AG09319 (cell line): ENCODE results near the gene NUDT1.

ENCODE experiments used
- DNase-seq: peaks from one replicate; pipeline ENCODE4 v3.0.0-alpha.2; 2010; ENCODE audit warnings: low read depth; ENCODE audit errors: extremely low read depth
- TF ChIP-seq, protein P1 (sequence below): IDR thresholded peaks from 2 replicates; pipeline ENCODE4 v1.5.1; 2011; ENCODE audit warnings: low read depth, mild to moderate bottlenecking, inconsistent platforms, low read length, moderate library complexity

Gene NUDT1

DNA sequence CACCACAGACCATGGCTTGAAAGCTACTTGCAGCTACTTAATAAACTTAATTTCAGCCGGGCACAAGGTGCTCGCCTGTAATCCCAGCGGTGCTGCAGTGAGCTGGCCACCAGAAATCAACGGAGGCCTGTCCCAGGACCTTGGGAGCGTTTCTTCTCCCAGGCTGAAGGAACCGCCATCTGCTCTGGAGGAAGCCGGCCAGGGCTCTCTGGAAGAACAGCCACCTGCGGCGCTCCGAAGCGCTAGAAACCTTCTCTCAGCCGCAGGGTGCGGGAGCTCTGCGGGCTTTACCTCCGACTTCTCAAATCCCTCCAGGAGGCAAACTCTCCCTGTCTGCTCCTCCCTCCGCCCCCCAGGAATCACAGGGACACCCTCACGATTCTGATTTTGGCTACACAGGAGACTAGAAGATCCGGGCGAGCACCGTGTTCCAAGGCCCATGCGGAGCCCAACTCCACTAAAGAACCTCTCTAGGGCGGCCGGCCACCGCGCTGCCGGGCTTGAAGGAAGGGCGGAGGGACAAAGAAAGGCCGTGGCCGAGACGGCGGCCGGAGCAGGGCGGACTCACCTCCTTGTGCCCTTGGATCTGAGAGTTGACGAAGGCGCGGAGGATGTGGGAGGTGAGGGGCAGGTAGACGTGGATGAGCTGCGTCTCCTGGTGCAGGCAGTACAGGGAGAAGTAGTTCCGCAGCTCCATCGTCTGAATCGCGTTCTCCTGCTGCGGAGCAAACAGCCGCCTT lies 14.4 kb downstream of the NUDT1 start:
- TF ChIP-seq, protein P1, sequence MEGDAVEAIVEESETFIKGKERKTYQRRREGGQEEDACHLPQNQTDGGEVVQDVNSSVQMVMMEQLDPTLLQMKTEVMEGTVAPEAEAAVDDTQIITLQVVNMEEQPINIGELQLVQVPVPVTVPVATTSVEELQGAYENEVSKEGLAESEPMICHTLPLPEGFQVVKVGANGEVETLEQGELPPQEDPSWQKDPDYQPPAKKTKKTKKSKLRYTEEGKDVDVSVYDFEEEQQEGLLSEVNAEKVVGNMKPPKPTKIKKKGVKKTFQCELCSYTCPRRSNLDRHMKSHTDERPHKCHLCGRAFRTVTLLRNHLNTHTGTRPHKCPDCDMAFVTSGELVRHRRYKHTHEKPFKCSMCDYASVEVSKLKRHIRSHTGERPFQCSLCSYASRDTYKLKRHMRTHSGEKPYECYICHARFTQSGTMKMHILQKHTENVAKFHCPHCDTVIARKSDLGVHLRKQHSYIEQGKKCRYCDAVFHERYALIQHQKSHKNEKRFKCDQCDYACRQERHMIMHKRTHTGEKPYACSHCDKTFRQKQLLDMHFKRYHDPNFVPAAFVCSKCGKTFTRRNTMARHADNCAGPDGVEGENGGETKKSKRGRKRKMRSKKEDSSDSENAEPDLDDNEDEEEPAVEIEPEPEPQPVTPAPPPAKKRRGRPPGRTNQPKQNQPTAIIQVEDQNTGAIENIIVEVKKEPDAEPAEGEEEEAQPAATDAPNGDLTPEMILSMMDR: no peak
- no peak for DNase-seq

DNA sequence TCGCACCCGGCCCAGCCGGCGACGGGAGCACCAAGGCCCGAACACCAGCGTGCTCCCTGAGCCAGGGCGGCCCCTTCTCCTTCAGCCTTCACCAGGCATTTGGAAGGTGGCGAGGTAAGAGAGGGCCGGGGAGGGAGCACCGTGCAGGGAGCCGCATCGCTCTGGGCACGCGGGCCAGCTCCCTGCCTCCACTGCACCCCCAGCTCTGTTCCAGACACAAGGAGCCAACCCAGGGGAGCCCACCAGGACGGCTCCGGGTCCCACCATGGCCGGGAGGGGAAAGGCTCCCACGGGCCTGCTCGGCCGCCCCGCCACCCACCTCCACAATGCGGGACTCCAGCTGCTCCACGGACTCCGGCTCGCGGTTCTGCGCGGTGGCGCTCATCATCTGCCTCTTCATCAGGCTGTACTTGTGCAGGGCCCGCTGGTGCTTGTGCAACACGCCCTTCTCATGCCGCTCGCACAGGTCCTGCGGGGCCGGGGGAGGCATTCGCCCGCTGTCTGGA lies 15.1 kb downstream of the NUDT1 start:
- TF ChIP-seq, protein P1: no peak
- DNase-seq: no peak

DNA sequence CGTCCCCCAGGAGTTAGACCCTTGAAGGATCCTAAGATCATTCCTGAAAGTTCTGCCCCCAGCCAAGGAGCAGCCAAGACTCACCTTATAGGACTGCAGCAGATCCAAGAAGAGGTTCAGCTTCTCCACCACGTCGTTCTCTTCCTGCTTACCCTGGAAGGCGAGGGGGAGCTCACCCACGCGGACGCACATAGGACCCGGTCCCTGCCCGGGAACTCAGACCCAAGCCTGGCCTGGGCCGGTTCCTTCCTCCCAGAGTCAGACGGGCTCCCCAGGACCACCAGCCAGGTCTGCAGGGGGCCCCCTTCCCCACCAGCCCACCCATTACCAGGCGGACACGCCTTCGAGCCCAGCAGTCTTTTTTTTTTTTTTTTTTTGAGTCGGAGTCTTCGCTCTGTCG lies 15.6 kb downstream of the NUDT1 start:
- TF ChIP-seq, protein P1: no peak
- no peak for DNase-seq

DNA sequence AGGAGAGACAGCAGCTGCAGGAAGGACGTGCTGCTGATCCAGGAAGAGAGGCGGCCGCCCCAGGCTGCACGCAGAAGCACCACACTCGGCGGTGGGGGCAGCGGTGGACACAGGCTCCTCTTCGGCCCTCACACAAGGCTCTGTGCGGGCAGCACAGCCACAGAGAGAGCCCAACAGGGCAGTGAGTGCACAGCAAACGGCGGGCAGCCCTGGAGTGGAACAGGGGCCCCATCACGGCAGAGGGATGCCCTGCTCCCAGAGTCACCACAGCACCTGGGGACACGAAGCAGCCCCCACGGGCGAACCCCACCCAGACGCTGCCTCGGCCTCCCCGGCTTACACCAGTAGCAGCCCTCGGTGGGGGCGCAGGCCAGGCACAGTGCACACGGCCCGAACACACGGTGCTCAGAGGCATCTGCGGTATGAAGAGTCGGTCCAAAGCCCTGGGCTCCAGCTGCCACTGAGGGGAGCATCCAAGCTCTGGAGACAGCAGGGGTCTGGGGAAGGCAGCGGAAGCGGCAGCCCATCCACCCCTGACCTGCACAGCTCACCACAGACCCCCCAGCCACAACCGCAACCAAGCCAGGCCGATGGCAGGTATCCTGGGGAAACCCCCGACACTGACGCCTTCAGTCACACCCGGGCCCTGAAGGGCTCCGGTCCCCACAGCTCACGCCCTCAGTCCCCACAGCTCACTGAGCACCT lies 16.8 kb downstream of the NUDT1 start:
- TF ChIP-seq, protein P1: no peak
- no peak for DNase-seq

DNA sequence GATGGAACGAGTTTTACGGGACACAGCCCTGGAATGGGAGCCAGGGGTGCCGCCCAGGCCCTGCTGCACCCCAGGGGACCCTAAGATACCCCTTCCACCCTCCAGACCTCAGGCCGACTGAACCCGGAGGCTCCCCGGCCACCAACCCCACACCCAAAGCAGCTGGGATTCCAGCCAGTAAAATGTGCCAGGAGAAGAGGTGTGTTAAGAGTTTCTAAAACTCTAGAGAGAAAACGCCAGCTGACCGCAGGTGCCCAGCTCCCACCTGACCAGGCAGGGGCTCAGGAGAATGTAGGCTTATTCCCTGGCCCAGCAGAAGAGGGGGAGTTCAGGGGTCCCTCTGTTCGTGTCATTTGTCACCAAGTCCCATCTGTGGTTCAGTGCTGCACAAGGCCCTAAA lies 17.5 kb downstream of the NUDT1 start:
- TF ChIP-seq, protein P1: no peak
- DNase-seq: no peak

DNA sequence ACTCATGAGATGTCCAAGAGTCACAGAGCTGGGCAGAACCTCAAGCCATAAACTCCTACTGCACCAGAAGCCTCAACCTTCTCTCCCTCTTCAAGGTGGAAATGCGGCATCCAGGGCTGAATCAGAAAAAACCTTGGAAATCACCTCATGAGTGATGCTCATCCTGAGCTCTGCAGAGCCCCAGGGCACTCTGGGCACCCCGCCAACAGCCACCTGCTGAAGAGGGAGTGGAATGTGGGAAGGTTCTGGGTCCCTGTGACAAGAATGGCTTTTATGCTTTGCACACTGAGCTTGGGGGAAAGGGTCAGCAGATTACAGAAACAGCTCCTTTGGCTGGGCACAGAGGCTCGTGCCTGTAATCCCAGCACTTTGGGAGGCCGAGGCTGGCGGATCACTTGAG lies 18.8 kb downstream of the NUDT1 start:
- no peak for DNase-seq
- TF ChIP-seq, protein P1: no peak

DNA sequence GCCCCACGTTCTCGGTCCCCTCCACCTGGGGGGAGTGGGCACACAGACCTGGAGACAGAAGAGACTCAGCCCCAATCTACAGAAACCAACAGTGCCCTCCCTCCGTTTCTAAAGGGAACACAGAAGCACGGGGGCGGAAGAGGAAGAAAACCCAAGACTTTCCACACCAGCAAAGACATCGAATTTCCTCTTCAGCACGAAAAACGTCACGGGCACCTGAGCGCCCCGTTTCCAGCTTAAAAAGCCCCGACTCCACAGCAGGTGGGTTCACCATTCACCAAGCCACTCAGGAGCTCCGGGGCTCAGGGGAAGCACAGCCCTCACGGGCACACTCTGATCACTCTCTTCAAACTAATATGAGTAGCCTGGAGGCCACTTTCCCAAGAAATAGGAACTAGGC lies 19.6 kb downstream of the NUDT1 start:
- no peak for DNase-seq
- TF ChIP-seq, protein P1: no peak
